ENCODE data around the gene GNPNAT1. TPM values are rescaled to one million over a fixed set of nuclear protein-coding genes. Genes with fewer than 3 reads are reported as not detected.

GNPNAT1 gene
- total RNA-seq, 2 experiments from 2014 or later, result 3.8 to 4.6 TPM

GRCh38 chr14:52733824-52734223 lies 57.6 kb downstream of the GNPNAT1 start:
- Histone ChIP-seq H3K9me3 (ENCODE audit: control insufficient read depth in 1 of 2, insufficient read depth in 1 of 2, low read length in 2 of 2) (no peaks in the 10 kb centered on the region), H3K4me1 (ENCODE audit: insufficient read depth, low read length) (peaks cover 45% of the 10 kb centered on the region), H3K27me3 (ENCODE audit: control insufficient read depth in 1 of 2, insufficient read depth in 2 of 2, low read length in 2 of 2) (no peaks in the 10 kb centered on the region), H3K4me3 (ENCODE audit: low read length) (no peak overlapping the region), H3K27ac (ENCODE audit: low read depth in 1 of 2, low read length in 2 of 2) (no peak overlapping the region), H3K36me3 (ENCODE audit: insufficient read depth, low read length) (peaks cover 26% of the 10 kb centered on the region)
- ChIA-PET CTCF (no interaction called here), POLR2A (interaction anchor here (1.2 to 2.4 kb wide), 2 partner anchors 8 to 38 kb away, joined by 5 to 6 read pairs; partner anchors contain the start of gene ERO1A)
- intact Hi-C loops (cut with DNase I, micrococcal nuclease), result loop anchor here in 1 of 2 experiments (5.0 kb wide), 2 partner anchors 42 to 182 kb away; partner anchors contain the start of genes GPR137C and TXNDC16
- Mint-ChIP-seq H3K9me3 (no peaks in the 10 kb centered on the region), H3K4me3 (peak overlapping the region; percentile 82), H3K4me1 (ENCODE audit: low read depth) (peaks cover 73% of the 10 kb centered on the region), H3K27ac (peak overlapping the region; percentile 58), H3K36me3 (ENCODE audit: low read depth) (peaks cover 66% of the 10 kb centered on the region), H3K27me3 (no peaks in the 10 kb centered on the region)
- TF ChIP-seq CTCF (IDR thresholded peaks at IDR 0.05), result no peak
- no peak for DNase-seq
- ATAC-seq (ENCODE audit: poor library complexity), result no peak

GRCh38 chr14:52730709-52731111 lies 60.7 kb downstream of the GNPNAT1 start:
- Histone ChIP-seq H3K9me3 (ENCODE audit: control insufficient read depth in 1 of 2, insufficient read depth in 1 of 2, low read length in 2 of 2) (no peaks in the 10 kb centered on the region), H3K27me3 (ENCODE audit: control insufficient read depth in 1 of 2, insufficient read depth in 2 of 2, low read length in 2 of 2) (no peaks in the 10 kb centered on the region), H3K27ac (ENCODE audit: low read depth in 1 of 2, low read length in 2 of 2) (peak overlapping the region; percentile 84 to 89), H3K4me3 (ENCODE audit: low read length) (peak overlapping the region; percentile 100), H3K36me3 (ENCODE audit: insufficient read depth, low read length) (peaks cover 38% of the 10 kb centered on the region), H3K4me1 (ENCODE audit: insufficient read depth, low read length) (peaks cover 38% of the 10 kb centered on the region)
- TF ChIP-seq CTCF (IDR thresholded peaks at IDR 0.05), result no peak
- peaks cover 77% of the 10 kb centered on the region for H3K36me3 Mint-ChIP-seq (ENCODE audit: low read depth)
- ChIA-PET POLR2A (interaction anchor here (0.8 to 5.8 kb wide), 4 partner anchors 9 to 60 kb away, joined by 3 to 113 read pairs (median 3); no protein-coding TSS in a partner anchor), CTCF (interaction anchor here (1.4 kb wide), 1 partner anchor 12 kb away, joined by 6 read pairs; no protein-coding TSS in a partner anchor)
- peak overlapping the region; percentile 93 for H3K4me3 Mint-ChIP-seq
- no peaks in the 10 kb centered on the region for H3K9me3 Mint-ChIP-seq
- DNase-seq, result no peak
- intact Hi-C loops (cut with DNase I, micrococcal nuclease), result loop anchor here (2.0 to 5.0 kb wide), 5 partner anchors 14 to 178 kb away; partner anchors contain the start of genes GNPNAT1 (in 2 of the 2), GPR137C (in 1 of the 2), PSMC6 (in 1 of the 2) and TXNDC16 (in 1 of the 2)
- peaks cover 43% of the 10 kb centered on the region for H3K4me1 Mint-ChIP-seq (ENCODE audit: low read depth)
- no peak for ATAC-seq (ENCODE audit: poor library complexity)
- H3K27ac Mint-ChIP-seq, result peak overlapping the region; percentile 94
- H3K27me3 Mint-ChIP-seq, result no peaks in the 10 kb centered on the region

GRCh38 chr14:52729925-52730708 lies 61.3 kb downstream of the GNPNAT1 start, which contains the start of gene STYX:
Gene STYX (plus strand): TSS chr14:52730166. CDS start chr14:52730475, 309 bp downstream.
- H3K27me3 ChIP-seq (ENCODE audit: control insufficient read depth in 1 of 2, insufficient read depth in 2 of 2, low read length in 2 of 2), result no peaks in the 10 kb centered on the region
- intact Hi-C loops (cut with DNase I, micrococcal nuclease), result loop anchor here (2.0 to 5.0 kb wide), 5 partner anchors 15 to 178 kb away; partner anchors contain the start of genes GNPNAT1 (in 2 of the 2), GPR137C (in 1 of the 2), PSMC6 (in 1 of the 2) and TXNDC16 (in 1 of the 2)
- H3K4me3 ChIP-seq (ENCODE audit: low read length), result peak within 1 kb of the TSS; percentile 100
- POLR2A ChIA-PET, result interaction anchor here (0.6 to 5.8 kb wide), 14 partner anchors 8 to 178 kb away, joined by 3 to 113 read pairs (median 4); partner anchors contain the start of genes ERO1A, GNPNAT1, GPR137C and TXNDC16
- H3K27me3 Mint-ChIP-seq, result no peaks in the 10 kb centered on the region
- peaks cover 41% of the 10 kb centered on the region for H3K36me3 ChIP-seq (ENCODE audit: insufficient read depth, low read length)
- ATAC-seq (ENCODE audit: poor library complexity), result peak; percentile 95
- DNase-seq, result peak; percentile 94 to 100 (median 98)
- H3K36me3 Mint-ChIP-seq (ENCODE audit: low read depth), result peaks cover 74% of the 10 kb centered on the region
- peak within 1 kb of the TSS; percentile 84 to 89 for H3K27ac ChIP-seq (ENCODE audit: low read depth in 1 of 2, low read length in 2 of 2)
- peak within 1 kb of the TSS; percentile 94 for H3K27ac Mint-ChIP-seq
- no peaks in the 10 kb centered on the region for H3K9me3 Mint-ChIP-seq
- TF ChIP-seq CTCF (IDR thresholded peaks at IDR 0.05), result no peak
- peaks cover 36% of the 10 kb centered on the region for H3K4me1 ChIP-seq (ENCODE audit: insufficient read depth, low read length)
- CTCF ChIA-PET, result interaction anchor here (0.7 to 1.4 kb wide), 3 partner anchors 10 to 32 kb away, joined by 3 to 6 read pairs (median 4); no protein-coding TSS in a partner anchor
- peaks cover 37% of the 10 kb centered on the region for H3K4me1 Mint-ChIP-seq (ENCODE audit: low read depth)
- no peaks in the 10 kb centered on the region for H3K9me3 ChIP-seq (ENCODE audit: control insufficient read depth in 1 of 2, insufficient read depth in 1 of 2, low read length in 2 of 2)
- peak within 1 kb of the TSS; percentile 93 for H3K4me3 Mint-ChIP-seq
